Measurements from ENCODE around the gene RPS16.
A peak's percentile ranks its signal among the peaks of the same experiment; 100 is the strongest.
"Not testable (repeated sequence)": the region's sequence is repeated elsewhere in the genome, so short reads cannot be mapped to it uniquely, and the experiment has no call there.

RPS16 gene

DNA sequence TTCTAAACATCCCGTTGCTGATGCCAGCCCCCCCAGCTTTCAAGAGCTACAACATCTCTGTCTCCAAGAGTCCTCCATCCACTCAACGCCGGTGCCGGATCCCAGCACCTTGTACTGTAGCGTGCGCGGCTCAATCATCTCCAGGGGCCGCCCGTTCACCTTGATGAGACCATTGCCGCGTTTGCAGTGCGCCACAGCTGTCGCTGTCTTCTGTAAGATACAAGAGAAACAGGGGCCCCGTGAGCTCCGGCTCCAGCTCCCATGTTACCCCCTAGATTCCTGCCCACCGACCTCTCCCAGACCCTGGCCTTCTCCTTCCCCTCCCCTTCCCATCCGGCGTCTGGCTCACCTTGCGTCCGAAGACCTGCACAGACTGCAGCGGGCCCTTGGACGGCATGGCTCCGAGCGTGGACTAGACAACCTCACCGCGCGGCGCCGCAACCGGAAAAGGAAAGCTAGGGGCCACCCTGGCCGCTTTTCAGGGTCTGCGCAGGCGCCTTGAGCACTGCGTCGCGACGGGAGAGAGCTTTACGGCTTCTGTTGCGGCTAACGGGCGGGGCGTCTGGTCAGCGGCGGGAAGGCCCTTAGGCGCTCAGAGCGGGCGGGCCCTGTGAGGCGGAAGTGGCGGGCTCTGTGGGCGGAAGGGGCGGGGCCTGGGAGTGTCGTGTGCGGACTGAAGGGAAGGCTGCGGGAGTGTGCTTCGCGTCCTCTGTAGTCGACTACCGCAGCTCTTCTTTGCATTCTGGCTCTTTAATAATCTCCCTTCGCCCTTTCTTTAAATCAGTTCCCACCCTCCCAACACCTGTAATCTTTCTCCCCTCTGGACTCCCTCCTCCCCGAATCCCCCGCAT, at the start of gene RPS16:
RPS16 (minus strand) TSS at position 451 of the 851 bp plus-strand sequence; CDS start at position 397, 54 bp downstream.
- DNase-seq (ENCODE audit: low read depth in 2 of 3, low spot score in 2 of 3), result peak; percentile 94 to 99 (median 99)

DNA sequence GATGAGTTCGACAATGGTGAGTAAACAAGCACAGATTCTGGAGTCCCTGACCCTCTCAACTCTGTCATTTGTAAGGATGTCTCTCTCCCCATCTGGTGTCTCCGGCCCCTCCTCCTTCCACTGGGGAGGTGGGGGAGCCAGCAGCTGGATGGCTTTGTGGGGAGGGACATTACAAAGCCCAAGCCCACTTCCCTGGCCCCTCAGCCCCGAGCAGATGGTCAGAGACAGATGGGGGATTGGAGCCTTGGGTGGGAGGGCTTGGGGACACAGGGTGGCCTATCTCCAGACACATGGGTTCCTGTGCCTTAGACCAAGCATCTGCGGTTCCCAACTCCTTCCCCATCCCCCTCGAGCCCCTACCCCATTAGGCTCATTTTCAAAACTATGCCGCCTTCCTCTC, 47.4 kb upstream of the RPS16 start:
- DNase-seq (ENCODE audit: low read depth in 2 of 3, low spot score in 2 of 3), result no peak

DNA sequence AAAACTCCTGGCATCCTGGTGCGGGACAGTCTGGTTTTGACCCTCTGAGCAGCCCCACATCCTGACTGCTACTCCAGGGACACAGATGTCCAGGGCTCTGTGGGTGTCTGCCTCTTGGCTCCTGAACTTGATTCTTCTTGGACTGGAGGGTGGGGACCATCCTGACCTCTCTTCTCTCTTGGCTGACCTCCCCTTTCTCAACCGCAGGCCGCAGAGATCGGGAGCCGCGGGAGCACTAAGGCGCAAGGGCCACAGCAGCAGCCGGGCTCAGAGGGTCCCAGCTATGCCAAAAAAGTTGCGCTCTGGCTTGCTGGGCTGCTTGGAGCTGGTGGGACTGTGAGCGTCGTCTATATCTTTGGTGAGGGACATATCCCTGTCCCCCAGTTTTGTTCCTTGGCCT, 45.9 kb upstream of the RPS16 start:
- DNase-seq (ENCODE audit: low read depth in 2 of 3, low spot score in 2 of 3), result no peak

DNA sequence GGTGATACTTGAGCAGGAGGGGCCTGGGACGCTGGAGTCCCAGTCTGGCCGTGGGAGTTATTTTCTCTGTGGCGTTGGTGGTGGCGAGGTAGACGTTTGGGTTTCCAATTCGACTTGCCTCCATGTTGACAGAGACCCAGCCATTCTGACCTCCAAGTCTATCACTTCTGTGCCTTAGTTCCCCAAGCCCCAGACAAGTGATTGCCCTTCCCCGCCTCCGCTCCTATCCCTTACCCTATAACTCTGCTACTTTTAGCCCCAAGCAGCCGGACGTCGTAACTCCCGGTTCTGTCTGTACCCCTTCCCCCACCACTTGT, 45.4 kb upstream of the RPS16 start:
- DNase-seq (ENCODE audit: low read depth in 2 of 3, low spot score in 2 of 3), result no peak

DNA sequence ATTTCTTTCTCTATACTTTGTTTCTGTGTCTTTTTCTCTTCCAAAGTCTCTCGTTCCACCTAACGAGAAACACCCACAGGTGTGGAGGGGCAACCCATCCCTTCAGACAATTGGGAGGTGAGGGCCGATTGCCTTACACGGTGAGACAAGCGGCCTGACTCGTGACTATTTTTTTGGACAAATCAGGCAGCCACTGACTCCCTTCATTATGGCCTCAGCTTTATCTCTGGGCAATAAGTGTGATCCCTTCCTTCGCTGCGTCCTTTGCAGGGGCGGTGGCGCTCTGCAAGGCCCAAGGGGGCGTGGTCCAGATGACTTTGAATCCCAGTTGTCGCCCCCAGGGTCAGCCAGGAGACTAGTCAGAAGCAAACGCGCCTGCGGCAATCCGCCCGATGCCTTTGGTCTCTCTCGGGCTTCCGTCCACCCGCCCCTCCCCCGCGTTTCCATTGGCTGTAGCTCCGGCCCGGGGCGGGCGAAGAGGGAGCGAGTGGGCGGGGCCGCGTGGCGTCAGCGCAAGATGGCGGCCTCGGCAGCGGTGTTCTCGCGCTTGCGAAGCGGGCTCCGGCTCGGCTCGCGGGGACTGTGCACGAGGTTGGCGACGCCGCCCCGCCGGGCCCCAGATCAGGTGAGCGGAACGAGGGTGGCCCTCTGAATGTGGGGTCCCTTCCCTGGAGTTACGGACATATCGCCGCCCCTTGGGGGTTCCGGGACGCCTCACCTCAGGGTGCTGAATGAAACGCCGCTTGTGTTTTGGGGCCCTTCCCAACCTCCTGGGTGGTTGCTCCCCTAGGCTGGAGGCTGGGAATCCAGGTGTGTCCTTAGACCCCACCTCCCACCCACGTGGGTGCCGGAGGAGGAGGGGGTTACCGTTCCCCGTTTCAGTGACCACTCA, 44.8 kb upstream of the RPS16 start, which contains the start of gene TIMM50:
TIMM50 (plus strand) TSS at position 502 of the 892 bp plus-strand sequence; CDS start at position 518, 16 bp downstream.
- DNase-seq (ENCODE audit: low read depth in 2 of 3, low spot score in 2 of 3), result peak; percentile 97 to 99 (median 98)

DNA sequence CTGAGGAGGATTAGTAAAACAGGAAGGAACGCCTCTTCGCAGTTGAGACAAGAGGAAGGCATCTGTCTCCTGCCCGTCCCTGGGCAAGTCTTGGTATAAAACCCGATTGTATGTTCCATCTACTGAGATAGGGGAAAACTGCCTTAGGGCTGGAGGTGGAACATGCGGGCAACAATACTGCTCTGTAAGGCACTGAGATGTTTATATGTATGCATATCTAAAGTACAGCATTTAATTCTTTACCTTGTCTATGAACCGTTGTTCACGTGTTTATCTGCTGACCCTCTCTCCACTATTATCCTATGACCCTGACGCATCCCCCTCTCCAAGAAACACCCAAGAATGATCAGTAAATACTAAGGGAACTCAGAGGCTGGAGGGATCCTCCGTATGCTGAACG, 44.2 kb upstream of the RPS16 start:
- DNase-seq (ENCODE audit: low read depth in 2 of 3, low spot score in 2 of 3), result no peak

DNA sequence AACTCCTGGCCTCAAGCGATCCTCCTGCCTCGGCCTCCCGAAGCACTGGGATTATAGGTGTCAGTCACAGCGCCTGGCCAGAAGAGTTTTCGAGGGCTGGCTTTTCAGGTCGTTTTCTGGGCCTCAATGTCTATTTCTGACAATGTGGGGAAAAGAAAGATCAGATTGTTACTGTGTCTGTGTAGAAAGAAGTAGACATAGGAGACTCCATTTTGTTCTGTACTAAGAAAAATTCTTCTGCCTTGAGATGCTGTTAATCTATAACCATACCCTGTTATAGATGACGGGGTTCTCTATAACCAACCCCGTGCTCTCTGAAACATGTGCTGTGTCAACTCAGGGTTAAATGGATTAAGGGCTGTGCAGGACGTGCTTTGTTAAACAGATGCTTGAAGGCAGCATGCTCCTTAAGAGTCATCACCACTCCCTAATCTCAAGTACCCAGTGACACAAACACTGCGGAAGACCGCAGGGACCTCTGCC, 43.6 kb upstream of the RPS16 start:
- not testable (repeated sequence) for DNase-seq (ENCODE audit: low read depth in 2 of 3, low spot score in 2 of 3)

DNA sequence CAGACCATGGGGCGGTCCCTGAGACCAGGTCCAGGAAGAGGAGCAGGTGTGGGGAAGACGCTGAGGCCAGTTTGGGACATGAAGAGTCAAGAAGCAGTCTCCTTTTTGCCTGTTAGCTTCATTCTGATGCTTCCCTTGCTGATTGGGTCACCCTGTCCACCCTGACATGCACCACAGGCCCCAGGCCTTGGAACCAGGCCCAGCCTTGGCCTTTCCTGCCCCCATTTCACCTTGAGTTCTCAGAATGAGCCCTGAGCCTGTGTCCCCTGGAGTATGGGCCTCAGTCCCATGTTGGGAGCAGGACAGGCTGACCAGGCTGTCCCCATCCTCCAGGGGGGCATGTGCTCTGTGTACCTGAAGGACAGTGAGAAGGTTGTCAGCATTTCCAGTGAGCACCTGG, 40.0 kb upstream of the RPS16 start:
- DNase-seq (ENCODE audit: low read depth in 2 of 3, low spot score in 2 of 3), result no peak

DNA sequence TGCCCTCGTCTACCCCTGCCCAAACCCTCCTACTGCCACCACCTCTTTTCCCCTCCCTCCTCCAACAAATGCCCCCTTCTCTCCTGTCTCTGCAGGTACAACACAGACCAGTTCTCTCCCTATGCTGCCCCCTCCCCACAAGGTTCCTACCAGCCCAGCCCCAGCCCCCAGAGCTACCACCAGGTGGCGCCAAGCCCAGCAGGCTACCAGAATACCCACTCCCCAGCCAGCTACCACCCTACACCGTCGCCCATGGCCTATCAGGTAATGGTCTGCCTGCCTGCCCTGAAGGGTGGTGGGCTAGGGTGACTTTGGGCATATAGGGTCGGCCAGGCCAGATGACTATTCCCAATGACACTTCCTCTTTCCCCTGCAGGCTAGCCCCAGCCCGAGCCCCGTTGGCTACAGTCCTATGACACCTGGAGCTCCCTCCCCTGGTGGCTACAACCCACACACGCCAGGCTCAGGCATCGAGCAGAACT, 38.4 kb upstream of the RPS16 start:
- peak in 2 of 3 experiments; percentile 55 to 61 for DNase-seq (ENCODE audit: low read depth in 2 of 3, low spot score in 2 of 3)

DNA sequence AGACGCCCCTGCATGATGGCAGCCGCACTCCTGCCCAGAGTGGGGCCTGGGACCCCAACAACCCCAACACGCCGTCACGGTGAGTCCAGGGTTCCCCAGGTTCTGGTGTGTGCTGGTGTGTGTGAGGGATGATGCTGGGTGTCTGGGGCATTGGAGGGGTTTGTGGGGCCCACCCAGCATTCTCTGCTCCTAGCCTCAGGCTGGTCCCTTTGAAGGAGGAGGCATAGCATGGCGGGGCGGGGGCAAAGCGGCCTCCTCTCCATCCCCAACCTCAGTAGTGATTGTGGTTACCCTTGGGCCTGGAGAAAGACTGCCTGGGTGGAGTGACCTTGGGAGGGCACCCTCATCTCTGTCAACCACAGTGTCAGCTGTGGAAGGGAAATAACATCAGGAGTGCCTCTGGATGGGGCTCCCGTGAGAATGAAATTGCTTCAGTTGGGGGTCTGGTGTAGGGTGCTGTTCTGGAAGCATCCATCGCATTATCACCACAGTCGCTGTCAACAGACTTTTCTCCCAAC, 37.8 kb upstream of the RPS16 start:
- DNase-seq (ENCODE audit: low read depth in 2 of 3, low spot score in 2 of 3), result no peak

DNA sequence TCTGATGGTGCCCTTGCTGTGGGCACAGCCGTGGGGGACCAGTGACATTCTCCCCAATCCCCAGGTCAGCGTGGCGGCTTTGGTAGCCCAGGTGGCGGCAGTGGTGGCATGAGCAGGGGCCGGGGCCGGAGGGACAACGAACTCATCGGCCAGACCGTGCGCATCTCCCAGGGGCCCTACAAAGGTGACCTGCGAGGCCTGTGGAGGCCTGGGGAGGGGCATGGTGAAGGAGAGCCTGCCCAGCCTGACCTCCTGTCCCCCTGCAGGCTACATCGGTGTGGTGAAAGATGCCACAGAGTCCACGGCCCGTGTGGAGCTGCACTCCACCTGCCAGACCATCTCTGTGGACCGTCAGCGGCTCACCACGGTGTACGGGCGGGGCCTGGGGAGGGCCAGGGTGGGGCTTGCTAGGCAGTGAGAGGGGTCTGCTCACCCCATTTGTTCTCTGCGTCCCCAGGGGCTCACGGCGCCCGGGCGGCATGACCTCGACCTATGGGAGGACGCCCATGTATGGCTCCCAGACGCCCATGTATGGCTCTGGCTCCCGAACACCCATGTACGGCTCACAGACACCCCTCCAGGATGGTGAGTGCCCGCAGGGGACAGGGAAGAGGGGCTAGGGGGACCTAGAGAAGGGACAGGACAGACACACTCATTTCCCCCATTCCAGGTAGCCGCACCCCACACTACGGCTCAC, 37.1 kb upstream of the RPS16 start:
- no peak for DNase-seq (ENCODE audit: low read depth in 2 of 3, low spot score in 2 of 3)

DNA sequence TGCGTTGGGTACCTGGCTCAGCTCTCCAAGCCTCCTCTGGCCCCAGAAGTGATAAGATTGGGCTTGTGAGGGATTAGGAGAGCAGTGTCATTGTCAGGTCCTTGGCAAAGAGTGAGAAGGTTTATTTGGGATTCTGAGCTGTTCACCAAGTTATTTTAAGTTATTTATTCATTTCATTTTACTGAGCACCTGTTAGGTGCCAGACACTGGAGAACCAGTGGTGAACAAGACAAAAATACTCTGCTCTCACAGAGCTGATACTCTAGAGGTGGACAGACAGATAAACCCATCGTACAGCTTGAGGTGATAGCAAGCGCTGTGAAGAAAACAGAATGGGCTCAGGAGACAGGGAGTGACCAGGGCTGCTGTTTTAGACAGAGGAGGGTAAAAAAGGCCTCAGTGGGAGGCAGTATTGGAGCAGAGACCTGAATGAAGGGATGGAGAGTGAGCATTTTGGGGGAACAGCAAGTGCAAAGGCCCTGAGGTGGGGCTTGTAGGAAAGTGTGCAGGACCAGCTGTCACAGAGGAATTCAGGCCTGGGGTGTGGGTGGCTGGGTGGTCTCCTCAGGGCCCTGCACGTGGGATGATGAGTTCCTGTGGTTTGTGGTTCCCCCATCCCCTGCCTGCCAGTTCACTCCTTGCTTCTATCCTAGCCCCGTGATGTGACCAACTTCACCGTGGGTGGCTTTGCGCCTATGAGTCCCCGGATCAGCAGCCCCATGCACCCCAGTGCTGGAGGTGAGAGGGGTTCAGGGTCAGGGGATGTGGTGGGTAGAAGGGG, 36.2 kb upstream of the RPS16 start:
- DNase-seq (ENCODE audit: low read depth in 2 of 3, low spot score in 2 of 3), result no peak

DNA sequence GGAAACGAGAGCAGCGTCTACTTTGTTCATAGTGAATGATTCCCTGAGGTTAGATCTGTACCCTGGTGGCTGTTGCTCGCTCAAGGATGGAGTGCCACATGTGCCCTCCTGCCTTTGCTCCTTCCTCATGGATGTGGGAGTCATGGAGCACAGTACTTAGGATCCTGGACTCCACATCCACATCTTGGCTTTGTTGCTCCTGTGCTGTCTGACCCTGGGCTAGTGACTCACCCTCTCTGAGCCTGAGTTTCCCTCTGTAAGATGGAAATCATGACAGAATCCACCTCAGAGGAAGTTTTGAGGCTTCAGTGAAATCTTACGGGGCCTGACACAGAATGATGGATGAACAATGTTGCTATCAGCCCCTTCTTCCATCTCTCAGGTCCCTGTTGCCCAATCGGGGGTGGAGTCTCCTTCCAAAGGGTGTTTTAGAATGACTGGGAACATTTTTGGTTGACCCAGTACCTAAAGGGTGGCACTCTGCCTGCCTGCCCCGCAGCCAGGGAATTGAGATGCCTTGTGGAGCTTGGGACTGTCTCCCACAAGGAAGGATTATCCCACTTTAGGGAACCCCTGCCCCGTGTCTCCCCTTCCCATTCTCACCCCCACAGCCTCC, 35.1 kb upstream of the RPS16 start:
- no peak for DNase-seq (ENCODE audit: low read depth in 2 of 3, low spot score in 2 of 3)

DNA sequence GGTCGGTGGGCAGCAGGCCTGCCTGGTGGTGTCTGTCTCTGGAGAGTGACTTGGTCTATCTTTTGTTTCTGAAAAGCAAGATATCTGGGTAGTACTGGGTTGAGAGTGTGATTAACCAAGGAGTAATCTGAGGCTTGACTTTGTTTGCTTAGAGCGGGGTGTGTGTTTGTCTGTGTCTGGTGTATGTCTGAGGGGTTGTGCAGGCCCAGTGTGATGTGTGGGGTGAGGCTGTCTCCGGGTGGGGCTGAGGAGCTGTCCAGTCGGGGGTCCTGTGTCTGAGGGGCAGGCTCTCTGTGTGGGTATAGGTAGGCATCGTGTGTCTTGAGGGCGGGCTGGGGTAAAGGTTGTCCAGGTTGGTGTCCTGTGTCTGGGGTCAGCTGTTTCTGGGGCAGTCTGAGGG, 33.8 kb upstream of the RPS16 start:
- no peak for DNase-seq (ENCODE audit: low read depth in 2 of 3, low spot score in 2 of 3)

DNA sequence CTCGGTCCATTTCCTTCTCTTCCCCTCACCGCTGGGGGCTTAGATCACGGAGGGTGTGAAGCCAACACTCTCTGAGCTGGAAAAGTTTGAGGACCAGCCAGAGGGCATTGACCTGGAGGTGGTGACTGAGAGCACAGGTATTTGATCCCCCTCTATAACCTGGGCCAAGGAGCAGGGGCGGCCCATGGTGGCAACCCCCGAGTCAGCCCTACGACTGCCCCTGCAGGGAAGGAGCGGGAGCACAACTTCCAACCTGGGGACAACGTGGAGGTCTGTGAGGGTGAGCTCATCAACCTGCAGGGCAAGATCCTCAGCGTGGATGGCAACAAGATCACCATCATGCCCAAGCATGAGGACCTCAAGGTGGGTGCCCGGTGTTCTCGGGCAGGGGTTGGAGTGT, 33.3 kb upstream of the RPS16 start:
- no peak for DNase-seq (ENCODE audit: low read depth in 2 of 3, low spot score in 2 of 3)

DNA sequence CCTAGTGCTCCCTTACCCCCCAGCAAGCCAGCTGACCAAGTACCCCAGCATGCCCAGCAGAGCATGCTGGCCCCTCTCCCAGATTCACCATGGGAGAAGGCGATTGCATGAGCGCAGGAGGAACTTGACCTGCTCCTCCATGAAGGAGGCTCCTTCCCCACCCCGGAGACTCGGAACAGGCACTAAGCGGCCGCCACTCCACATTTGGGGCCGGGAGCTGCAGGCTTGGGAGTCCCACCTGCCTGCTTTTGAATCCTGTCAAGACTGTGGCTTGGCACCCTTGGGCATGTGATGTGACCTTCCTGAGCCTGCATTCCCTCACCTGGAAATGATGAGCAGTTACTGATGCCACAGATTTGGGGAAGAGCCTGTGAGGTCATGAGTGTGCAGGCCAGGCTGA, 32.2 kb upstream of the RPS16 start:
- DNase-seq (ENCODE audit: low read depth in 2 of 3, low spot score in 2 of 3), result no peak

DNA sequence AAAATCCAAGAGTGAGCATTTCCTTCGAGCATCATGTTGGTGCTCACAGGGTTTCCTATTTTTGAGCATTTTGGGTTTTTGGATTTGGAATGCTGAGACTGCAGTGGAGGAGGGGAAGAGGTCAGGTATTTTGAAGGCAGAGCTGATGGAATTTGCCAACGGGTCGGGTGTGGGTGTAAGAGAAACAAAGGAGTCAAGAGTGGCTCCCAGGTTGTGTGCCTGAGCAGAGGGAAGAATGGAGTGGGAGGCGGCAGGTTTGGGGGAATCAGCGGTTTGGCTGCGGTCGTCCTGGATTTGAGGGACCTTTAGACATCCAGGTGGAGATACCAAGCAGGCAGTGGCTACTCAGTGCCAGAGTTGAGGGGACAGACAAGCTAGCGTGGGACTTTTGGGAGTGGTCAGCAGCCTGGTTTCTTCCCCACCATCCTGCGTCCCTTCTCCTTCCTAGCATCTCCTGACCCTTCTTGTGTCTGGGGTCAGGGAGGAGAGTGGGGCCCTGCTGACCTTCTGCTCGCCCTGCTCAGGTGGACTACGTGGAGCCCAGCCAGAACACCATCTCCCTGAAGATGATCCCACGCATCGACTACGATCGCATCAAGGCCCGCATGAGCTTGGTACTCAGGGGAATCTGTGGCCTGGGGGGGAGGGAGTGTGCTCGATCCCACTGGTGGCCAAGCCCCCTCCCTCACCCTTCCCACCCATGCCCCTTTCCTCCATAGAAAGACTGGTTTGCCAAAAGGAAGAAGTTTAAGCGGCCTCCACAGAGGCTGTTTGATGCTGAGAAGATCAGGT, 30.4 kb upstream of the RPS16 start:
- DNase-seq (ENCODE audit: low read depth in 2 of 3, low spot score in 2 of 3), result no peak

DNA sequence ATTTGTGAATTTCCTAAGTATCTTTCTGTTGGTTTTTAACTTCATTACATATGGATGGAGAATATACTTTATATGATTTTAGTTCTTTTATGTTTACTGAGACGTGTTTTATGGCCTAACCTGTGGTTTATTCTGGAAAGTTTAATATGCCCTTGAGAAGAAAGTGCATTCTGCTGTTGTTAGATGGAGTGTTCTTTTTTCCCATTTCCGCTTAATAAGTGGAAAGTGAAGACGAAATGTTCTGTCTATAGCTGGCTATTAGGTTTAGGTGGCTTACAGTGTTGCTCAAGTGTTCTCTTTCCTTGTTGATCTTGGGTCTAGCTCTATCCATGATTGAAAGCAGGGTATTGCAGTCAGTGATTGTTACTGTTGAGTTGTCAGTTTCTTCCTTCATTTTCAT, 27.7 kb upstream of the RPS16 start:
- DNase-seq (ENCODE audit: low read depth in 2 of 3, low spot score in 2 of 3), result no peak

DNA sequence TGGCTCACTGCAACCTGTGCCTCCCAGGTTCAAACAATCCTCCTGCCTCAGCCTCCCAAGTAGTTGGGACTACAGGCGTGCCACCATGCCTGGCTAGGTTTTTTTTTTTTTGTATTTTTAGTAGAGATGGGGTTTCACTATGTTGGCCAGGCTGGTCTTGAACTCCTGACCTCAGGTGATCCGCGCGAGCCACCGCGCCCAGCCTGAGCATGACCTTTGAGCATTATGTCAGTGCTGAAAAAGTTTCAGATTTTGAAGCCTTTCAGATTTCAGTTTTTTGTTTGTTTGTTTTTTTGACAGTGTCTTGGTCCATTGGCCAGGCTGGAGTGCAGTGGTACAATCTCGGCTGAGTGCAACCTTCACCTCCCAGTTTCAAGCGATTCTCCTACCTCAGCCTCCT, 15.5 kb upstream of the RPS16 start:
- not testable (repeated sequence) for DNase-seq (ENCODE audit: low read depth in 2 of 3, low spot score in 2 of 3)
